HG03439 (cell line): ENCODE data around the gene ATP6V0E2.
"Not testable (repeated sequence)": the region's sequence is repeated elsewhere in the genome, so short reads cannot be mapped to it uniquely, and the experiment has no call there.

ENCODE experiments used
- ATAC-seq: cut with Tn5 transposase; IDR thresholded peaks from one replicate; pipeline ENCODE4 v1.9.1; 2021; ENCODE audit warnings: mild to moderate bottlenecking, moderate library complexity; ENCODE audit not compliant: unreplicated experiment

ATP6V0E2 gene

DNA sequence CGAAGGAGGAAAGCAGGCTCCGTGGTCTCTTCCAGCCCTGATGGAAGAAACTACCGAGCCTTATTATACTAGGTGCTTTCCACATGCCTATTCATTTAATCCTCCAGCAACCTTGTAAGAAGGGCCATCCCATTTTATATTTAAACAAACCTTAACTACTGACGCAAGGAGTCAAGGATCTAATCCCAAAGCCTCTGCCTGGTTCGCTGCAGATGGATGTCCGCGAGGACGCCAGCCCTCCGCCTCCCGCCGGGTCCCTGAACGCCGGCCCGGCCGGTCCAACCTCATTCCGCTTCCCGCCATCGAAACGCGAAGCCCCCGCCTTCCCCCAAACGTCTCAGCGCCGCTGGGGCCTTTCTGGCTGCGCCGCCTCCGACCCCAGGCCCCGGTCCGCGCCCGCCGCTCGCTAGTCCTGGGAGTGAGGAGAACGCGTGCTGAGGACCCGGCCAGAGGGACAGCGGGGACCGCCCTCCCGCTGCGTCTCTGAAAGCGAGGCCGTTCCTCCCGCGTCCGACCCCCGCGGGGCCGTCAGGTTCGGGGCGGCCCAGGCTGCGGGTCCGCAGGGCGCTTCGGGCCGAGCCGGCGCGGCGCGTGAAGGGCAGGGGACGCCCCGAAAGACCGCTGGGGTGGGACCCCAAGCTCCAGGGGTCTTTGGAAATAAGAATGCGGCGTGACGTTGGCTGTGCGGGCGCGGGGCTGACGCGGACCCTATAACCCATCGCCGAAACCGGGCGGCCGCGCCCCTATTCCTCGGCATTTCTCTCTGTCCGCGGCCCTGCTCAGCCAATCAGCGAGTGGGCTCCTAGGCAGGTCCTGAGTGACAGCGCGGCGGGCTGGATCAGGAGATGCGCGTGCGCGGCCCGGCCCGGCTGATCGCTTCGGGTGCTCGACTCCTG lies at the start of gene ATP6V0E2:
Gene ATP6V0E2 (plus strand): TSS at position 896 of the 896 bp plus-strand sequence. CDS start 97 bp downstream, outside the sequence.
- ATAC-seq = peak; percentile 95

- no peak for ATAC-seq
Measured at GRCh38 chr7:149824301-149824741, 49.4 kb upstream of the ATP6V0E2 start.

DNA sequence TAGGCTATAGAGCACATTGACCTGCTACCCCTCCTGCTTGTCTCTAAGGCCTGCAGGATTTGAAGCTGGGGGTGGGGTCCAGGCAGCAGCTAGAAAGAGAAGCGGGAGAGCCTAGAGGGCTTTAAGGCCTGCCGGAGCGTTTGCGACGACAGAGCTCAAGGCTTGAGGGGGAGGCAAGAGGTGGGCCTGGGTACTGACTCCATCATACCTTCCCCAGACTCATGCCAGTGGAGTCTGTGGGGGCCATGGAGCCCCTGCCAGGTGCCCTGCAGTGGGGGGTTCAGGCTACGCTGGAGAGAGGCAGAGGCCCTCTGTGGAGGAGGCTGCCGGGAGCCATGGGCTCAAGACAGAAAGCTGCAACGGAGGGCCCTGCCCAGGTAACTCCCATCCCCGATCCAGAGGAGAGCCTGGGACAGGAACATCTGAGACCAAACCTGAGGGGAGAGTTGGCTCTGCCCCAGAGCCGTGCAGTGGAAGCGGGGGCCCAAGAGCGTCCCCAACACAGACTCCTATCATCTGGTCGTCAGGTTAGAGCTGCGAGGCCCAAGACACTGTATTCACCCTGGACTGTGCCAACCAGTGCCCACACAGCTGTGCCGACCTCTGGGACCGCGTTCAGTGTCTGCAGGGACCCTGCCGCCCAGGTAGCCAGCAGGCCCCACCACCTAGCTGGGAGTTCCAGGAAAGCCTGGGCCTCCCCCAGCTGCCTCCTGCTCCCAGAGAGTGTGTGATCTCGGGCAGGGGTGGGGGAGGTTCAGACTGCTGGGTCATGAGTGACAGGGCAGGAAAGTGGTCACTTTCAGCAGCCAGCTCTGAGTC lies 48.8 kb upstream of the ATP6V0E2 start:
- ATAC-seq = no peak

GRCh38 chr7:149825567-149826343 lies 48.0 kb upstream of the ATP6V0E2 start:
- no peak for ATAC-seq

DNA sequence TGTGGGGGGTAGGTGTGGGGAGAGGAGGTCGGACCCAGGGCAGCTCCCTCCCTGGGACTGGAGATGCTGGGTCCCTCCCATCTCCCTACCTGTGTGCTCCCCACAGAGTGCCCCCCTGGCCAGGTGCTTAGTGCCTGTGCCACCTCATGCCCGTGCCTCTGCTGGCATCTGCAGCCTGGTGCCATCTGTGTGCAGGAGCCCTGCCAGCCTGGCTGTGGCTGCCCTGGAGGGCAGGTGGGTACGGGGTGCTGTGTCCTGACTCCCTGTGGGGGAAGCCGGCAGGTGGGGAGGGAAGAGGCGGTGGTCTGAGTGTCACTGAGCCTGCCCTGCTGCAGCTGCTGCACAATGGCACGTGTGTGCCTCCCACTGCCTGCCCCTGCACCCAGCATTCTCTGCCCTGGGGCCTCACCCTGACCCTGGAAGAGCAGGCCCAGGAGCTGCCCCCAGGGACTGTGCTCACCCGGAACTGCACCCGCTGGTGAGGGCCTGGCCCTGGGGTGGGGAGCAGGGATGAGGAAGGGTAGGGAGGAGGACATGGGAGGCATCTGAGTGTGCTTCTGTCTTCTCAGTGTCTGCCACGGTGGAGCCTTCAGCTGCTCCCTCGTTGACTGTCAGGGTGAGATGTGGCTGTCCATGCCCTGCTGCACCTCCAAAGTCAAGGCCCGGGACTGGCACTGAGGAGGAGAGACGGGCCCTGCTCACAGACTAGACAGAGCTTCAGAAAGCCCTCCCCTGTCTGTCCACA lies 47.3 kb upstream of the ATP6V0E2 start:
- no peak for ATAC-seq

DNA sequence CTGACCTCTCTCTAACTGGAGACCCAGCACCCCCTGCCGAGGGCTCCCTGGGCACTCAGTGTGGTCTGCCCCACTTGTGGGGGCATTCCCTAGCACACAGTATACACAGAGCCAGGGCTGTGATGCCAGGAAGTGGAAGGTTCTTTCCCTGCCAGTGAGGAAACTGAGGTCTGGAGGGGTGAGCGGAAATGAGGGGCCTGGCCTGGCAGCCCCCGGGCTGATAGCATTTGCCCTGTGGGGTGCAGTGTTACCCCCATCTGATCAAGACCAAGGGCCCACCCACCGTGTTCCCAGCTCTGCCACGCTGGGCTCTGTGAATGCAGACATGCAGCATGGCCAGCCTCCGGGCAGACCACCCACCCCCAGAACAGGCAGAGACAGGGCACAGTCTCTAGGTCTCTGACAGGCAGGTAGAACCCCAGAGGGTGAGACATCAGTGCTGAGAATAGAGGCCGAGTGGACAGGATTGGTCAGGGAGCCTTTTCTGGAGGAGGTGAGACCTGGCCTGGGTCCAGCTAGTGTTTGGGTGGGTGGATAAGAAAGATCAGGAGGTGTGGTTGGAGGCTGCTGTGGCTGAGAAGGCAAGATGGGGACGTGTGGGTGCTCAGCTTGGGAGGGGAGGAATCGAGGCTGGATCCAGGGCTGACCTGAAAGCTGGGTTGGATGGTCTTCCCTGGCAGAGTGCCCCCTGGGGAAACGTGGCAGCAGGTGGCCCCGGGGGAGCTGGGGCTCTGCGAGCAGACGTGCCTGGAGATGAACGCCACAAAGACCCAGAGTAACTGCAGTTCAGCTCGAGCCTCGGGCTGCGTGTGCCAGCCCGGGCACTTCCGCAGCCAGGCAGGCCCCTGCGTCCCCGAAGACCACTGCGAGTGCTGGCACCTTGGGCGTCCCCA lies 46.4 kb upstream of the ATP6V0E2 start:
- no peak for ATAC-seq

DNA sequence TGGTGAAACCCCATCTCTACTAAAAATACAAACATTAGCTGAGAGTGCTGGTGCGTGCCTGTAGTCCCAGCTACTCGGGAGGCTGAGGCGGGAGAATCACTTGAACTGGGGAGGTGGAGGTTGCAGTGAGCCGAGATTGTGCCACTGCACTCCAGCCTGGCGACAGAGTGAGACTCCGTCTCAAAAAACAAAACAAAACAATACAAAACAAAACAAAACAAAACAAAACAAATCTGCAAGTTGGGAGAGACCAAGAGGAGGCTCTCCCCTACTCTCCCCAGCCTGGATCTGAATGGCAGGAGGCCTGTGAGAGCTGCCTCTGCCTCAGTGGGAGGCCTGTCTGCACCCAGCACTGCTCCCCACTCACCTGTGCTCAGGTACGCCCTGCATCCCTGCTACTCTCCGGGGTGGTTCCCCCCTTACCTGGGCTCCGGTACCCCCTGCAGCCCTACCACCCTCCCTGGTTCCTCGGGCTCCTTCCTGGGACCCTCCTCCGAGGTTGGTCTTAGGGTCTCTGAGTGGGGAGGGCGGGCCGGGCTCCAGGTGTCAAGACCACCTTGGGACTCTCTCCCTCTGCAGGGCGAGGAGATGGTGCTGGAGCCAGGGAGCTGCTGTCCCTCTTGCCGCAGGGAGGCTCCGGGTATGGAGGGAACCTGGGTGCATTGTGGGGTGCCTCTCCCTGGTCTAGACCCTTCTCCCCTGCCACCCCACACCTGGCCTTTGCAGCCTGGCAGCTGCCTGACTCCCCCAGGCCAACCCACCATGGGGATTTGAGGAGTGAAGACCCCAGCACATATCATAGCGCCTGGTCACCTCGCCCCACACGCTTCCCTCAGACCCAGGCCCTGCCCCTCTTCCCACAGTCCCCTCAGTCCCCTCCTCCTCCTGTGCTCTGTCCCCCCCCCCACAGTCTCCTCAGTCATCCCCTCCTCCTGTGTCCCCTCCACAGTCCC lies 45.1 kb upstream of the ATP6V0E2 start:
- no peak for ATAC-seq

DNA sequence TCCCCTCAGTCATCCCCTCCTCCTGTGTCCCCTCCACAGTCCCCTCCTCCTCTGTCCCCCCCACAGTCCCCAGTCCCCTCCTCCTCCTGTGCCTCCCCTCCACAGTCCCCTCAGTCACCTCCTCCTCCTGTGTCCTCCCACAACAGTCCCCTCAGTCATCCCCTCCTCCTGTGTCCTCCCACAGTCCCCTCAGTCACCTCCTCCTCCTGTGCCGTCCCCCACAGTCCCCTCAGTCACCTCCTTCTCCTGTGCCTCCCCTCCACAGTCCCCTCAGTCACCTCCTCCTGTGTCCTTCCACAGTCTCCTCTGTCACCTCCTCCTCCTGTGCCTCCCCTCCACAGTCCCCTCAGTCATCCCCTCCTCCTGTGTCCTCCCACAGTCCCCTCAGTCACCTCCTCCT lies 43.2 kb upstream of the ATP6V0E2 start:
- ATAC-seq = not testable (repeated sequence)

DNA sequence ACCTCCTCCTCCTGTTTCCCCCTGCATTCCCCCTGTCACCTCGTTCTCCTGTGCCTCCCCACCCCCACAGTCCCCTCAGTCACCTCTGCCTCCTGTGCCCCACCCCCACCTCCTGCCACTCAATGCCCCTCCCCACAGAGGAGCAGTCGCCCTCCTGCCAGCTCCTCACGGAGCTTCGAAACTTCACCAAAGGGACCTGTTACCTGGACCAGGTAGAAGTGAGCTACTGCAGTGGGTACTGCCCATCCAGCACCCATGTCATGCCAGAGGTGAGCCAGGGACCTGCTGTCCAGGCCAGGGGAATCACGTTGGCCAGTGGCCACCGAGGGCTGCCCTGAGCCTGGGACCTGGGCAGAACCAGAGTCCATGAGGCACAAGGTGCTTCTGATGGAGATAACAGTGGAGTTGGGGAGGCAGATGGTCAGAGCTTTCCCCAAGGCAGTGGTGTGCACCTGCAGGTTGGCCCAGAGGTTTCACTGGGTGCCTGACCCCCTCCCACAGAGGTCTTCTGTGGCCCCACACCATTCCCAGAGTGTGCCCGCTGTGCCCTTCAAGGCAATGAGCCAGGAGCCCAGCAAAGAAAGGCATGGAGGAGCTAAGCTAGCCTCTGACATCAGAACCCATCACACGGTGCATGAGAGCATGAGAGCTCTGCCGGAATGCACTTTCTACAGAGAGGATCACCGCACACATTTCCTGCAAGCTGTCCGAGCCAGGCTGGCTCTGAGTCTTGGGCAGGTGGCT lies 42.6 kb upstream of the ATP6V0E2 start:
- ATAC-seq = no peak

DNA sequence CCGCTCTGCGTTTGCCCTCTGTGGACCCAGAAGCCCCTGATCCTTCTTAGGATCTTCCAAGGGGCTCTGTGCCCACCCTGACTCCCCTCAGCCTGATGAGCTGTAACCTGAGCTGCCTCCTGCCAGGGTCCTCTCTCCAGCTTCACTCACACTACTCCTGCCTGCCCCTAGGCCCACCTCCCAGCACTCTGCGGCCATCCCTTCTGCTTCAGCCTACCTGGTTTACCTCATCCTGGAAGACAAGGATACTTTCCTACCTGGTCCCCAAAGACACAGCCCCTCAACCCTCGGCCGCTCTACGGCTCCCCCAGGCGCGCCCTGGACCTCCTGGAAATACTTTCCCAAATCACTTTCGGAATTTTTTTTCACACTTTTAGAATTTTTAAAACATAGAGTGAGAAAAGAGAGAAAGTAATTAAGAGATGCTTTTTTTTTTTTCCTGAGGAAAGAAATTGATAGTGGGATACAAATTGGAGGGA lies 42.0 kb upstream of the ATP6V0E2 start:
- ATAC-seq = no peak

DNA sequence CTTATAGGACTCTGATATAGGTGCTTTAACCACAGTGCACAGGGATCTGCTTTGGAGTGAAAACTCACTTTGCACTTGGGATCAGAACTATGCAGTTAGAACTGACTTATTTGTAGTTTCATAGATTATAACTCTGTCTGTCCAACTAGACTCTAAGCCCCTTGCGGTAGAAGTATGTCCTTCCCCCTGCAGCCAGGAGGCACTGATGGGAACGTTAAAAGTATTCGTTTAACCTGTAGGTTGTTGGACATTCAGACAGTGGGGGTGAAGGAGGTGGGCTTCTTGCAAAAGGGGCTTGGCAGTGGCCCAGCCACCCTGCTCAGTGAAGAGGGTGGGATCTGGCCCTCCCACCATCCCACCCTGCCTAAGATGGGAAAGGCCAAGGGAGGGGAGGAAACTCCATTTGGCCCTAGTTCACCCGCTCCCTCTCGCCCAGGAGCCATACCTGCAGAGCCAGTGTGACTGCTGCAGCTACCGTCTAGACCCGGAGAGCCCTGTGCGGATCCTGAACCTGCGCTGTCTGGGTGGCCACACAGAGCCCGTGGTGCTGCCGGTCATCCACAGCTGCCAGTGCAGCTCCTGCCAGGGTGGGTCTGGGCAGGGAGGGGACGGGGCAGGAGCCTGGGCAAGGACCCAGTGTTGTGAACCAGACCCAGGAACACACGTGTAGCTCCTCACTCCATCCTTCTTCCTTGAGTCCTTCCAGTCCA lies 41.3 kb upstream of the ATP6V0E2 start:
- no peak for ATAC-seq

DNA sequence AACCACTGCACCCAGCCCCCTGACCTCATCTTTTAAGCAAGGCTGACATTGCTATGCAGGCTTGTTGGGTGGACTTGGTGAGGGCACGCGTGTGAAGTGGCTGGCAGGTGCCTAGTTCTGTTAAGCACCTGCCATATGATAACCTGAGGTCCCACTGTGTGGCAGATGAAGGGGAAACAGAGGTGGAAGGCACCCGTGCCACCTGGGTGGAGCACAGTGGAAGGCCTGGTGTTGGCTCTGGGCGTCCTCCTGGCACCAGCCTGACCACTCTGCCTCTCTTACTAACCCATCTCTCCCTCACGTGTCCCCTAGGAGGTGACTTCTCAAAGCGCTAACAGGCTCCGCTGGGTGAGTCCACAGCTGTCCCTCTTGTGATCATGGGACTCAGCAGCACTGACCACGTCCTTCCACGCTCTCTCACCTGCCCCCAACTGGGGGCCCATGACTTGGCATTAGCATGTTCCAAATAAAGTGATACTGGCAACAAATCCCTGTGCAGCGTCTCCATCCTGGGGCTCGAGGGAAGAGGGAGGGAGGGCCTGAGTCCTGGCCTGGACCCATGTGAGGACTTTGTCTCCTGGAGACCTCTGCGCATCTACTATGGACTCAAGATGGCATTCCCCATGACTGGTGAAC lies 40.2 kb upstream of the ATP6V0E2 start:
- ATAC-seq = no peak

GRCh38 chr7:149834601-149835000 lies 39.2 kb upstream of the ATP6V0E2 start:
- no peak for ATAC-seq

- no peak for ATAC-seq
Measured at GRCh38 chr7:149836434-149836833, 37.3 kb upstream of the ATP6V0E2 start.

- ATAC-seq = no peak
Measured at GRCh38 chr7:149837564-149838223, 36.1 kb upstream of the ATP6V0E2 start.
